HL-60 (cell line): ENCODE results near the gene RNF180.
"Not testable (repeated sequence)": the region's sequence is repeated elsewhere in the genome, so short reads cannot be mapped to it uniquely, and the experiment has no call there.

Source experiments
- DNase-seq, 2 experiments: peaks; one replicate each; pipeline ENCODE4 v3.0.0-alpha.2; 2010 to 2020; ENCODE audit warnings: low read depth in 1 of 2, low spot score in 1 of 2
- H3K27ac ChIP-seq: fragments of 250-450 bp; sonication (Bioruptor Pico); replicated peaks from 2 replicates; pipeline ENCODE4 v1.5.1; 2020; ENCODE audit warnings: mild to moderate bottlenecking, moderate library complexity
- H3K27me3 ChIP-seq: fragments of 250-450 bp; sonication (Bioruptor Pico); 2 replicates; pipeline ENCODE4 v1.5.1; 2021; ENCODE audit warnings: mild to moderate bottlenecking, moderate library complexity; ENCODE audit not compliant: insufficient read depth, poor library complexity, severe bottlenecking
- H3K4me3 ChIP-seq: replicated peaks from 2 replicates; pipeline ENCODE4 v1.5.1; 2011; ENCODE audit warnings: mild to moderate bottlenecking, control low read depth, low read length; ENCODE audit not compliant: insufficient read depth
- CTCF ChIP-seq: IDR thresholded peaks from one replicate; pipeline ENCODE4 v1.5.1; 2011; ENCODE audit warnings: low read length, control low read depth, inconsistent platforms; ENCODE audit not compliant: insufficient read depth
- GABPA ChIP-seq: IDR thresholded peaks from 2 replicates; pipeline ENCODE4 v1.6.1; 2012; ENCODE audit warnings: low read depth
- POLR2AphosphoS5 ChIP-seq: IDR thresholded peaks from 2 replicates; pipeline ENCODE4 v1.6.1; 2012; ENCODE audit warnings: low read depth
- REST ChIP-seq: IDR thresholded peaks from 2 replicates; pipeline ENCODE4 v1.6.1; 2012; ENCODE audit warnings: low read depth; ENCODE audit not compliant: insufficient replicate concordance
- SPI1 ChIP-seq: IDR thresholded peaks from 2 replicates; pipeline ENCODE4 v1.6.1; 2012; ENCODE audit warnings: low read depth, mild to moderate bottlenecking, borderline replicate concordance

The RNF180 gene

DNA sequence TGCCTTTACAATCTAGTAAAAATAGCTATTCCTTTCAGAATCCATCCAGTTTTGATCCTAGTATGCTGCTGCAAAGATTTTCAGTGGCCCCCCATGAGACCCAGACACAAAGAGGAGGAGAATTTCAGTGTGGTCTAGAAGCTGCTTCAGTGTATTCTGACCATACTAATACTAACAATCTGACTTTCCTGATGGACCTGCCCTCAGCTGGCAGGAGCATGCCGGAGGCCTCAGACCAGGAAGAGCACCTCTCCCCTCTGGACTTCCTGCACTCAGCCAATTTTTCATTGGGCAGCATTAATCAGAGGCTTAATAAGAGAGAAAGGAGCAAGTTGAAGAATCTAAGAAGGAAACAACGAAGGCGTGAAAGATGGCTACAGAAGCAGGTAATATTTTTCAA lies 48.5 kb downstream of the RNF180 start:
- Histone ChIP-seq H3K4me3 (no peak overlapping the region), H3K27me3 (no peaks in the 10 kb centered on the region)

DNA sequence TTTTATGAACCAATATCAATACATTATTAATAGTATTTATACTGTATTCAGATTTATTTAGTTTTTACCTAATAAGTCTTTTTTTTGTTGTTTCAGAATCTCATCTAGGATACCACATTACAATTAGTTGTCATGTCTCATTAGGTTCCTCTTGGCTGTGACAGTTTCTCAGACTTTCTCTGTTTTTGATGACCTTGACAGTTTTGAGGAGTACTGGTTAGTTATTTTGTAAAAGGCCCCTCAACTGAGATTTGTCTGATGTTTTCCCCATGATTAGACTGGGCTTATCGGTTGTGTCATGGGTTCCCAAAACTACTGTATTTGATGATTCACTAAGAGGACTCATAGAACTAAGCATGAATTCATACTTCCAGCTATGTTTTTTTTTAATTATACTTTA lies 56.3 kb downstream of the RNF180 start:
- TF ChIP-seq GABPA: no peak
- TF ChIP-seq CTCF: no peak
- no peak for TF ChIP-seq POLR2AphosphoS5
- no peak for TF ChIP-seq SPI1
- TF ChIP-seq REST: no peak
- Histone ChIP-seq H3K27ac (no peak overlapping the region), H3K27me3 (no peaks in the 10 kb centered on the region), H3K4me3 (no peak overlapping the region)
- no peak for DNase-seq

More for the DNA sequence above, 48.5 kb downstream of the RNF180 start:
- TF ChIP-seq SPI1 (no peak), CTCF (no peak), POLR2AphosphoS5 (no peak), GABPA (no peak), REST (no peak)
- no peak overlapping the region for H3K27ac ChIP-seq
- DNase-seq: no peak

DNA sequence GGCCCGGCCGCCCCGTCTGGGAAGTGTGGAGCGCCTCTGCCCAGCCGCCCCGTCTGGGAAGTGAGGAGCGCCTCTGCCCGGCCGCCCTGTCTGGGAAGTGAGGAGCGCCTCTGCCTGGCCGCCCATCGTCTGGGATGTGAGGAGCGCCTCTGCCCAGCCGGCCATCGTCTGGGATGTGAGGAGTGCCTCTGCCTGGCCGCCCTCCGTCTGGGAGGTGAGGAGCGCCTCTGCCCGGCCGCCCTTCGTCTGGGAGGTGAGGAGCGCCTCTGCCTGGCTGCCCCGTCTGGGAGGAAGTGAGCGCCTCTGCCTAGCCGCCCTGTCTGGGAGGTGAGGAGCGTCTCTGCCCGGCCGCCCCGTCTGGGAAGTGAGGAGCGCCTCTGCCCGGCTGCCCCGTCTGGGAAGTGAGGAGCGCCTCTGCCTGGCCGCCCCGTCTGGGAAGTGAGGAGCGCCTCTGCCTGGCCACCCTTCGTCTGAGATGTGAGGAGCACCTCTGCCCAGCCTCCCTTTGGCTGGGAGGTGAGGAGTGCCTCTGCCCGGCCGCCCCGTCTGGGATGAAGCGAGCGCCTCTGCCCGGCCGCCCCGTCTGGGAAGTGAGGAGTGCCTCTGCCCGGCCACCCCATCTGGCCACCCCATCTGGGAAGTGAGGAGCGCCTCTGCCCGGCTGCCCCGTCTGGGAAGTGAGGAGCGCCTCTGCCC lies 59.8 kb downstream of the RNF180 start:
- H3K27me3 ChIP-seq: not testable (repeated sequence)

GRCh38 chr5:64227131-64227537 lies 61.5 kb downstream of the RNF180 start:
- not testable (repeated sequence) for H3K27ac ChIP-seq, DNase-seq, H3K4me3 ChIP-seq, H3K27me3 ChIP-seq

More for the DNA sequence above, 59.8 kb downstream of the RNF180 start:
- not testable (repeated sequence) for H3K27ac ChIP-seq, H3K4me3 ChIP-seq, DNase-seq

DNA sequence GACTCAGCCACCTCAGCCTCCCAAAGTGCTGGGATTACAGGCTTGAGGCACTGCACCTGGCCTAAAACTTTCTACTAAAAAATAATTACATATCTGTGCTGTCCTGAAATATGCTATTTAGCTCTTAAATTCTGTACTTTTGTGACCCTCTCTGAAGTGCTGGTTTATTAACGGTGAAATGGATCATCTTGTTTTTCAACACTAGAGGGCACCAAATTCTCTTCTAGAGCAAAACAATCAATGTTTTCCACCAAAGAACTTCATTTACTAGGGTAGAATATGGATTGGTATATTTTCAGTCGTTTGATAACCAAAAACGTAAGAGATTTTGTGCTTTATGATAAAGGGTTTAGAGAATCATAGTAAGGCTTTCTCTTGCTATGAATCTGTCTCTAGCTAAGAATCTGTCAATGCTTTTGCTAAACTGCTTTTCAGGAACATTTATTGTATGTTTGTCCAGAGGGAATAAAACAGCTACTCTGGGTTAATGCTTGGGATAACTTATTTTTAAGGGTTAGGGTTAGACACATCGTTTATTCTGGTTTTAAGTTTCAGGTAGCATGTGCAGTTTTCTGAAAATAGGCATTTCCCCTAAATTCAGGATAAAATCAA lies 63.6 kb downstream of the RNF180 start:
- Histone ChIP-seq H3K27ac (no peak overlapping the region), H3K4me3 (no peak overlapping the region), H3K27me3 (no peaks in the 10 kb centered on the region)
- no peak for DNase-seq
- no peak for TF ChIP-seq SPI1
- no peak for TF ChIP-seq REST
- no peak for TF ChIP-seq POLR2AphosphoS5
- TF ChIP-seq CTCF: no peak
- TF ChIP-seq GABPA: no peak
